Measurements from ENCODE around the gene TTLL11.
A peak's percentile ranks its signal among the peaks of the same experiment; 100 is the strongest.

The TTLL11 gene

GRCh38 chr9:122106576-122106975, 13.5 kb upstream of the TTLL11 start:
- DNase-seq, result no peak

- DNase-seq, result no peak
Observed at GRCh38 chr9:122103985-122104384, 10.9 kb upstream of the TTLL11 start.

- DNase-seq, result no peak
Observed at GRCh38 chr9:122102156-122102555, 9.0 kb upstream of the TTLL11 start.

- no peak for DNase-seq
Observed at GRCh38 chr9:122100756-122101155, 7.6 kb upstream of the TTLL11 start.

GRCh38 chr9:122099271-122099869, 6.3 kb upstream of the TTLL11 start:
- peak; percentile 58 for DNase-seq

GRCh38 chr9:122097679-122098315, 4.7 kb upstream of the TTLL11 start:
- DNase-seq, result no peak

GRCh38 chr9:122096620-122097415, 3.7 kb upstream of the TTLL11 start:
- no peak for DNase-seq

GRCh38 chr9:122095010-122095767, 2.1 kb upstream of the TTLL11 start:
- DNase-seq, result peak; percentile 57

- DNase-seq, result no peak
Observed at GRCh38 chr9:122091682-122092592, 1.2 kb downstream of the TTLL11 start.

GRCh38 chr9:122090981-122091380, 2.1 kb downstream of the TTLL11 start:
- DNase-seq, result no peak

GRCh38 chr9:122090287-122090883, 2.7 kb downstream of the TTLL11 start:
- DNase-seq, result no peak

- DNase-seq, result no peak
Observed at GRCh38 chr9:122088880-122089706, 4.0 kb downstream of the TTLL11 start.

GRCh38 chr9:122087406-122088200, 5.5 kb downstream of the TTLL11 start:
- no peak for DNase-seq

GRCh38 chr9:122086873-122087272, 6.2 kb downstream of the TTLL11 start:
- DNase-seq, result no peak

GRCh38 chr9:122085260-122085659, 7.8 kb downstream of the TTLL11 start:
- DNase-seq, result no peak

- no peak for DNase-seq
Observed at GRCh38 chr9:122084026-122084675, 9.0 kb downstream of the TTLL11 start.

- peak; percentile 36 for DNase-seq
Observed at GRCh38 chr9:122080986-122081385, 12.1 kb downstream of the TTLL11 start.

GRCh38 chr9:122078557-122078956, 14.6 kb downstream of the TTLL11 start:
- no peak for DNase-seq

- no peak for DNase-seq
Observed at GRCh38 chr9:122076773-122077172, 16.3 kb downstream of the TTLL11 start.
